Endothelial cell (in vitro differentiated cells): ENCODE measurements around the gene TNFSF8. TPM values are rescaled to one million over a fixed set of nuclear protein-coding genes. Genes with fewer than 3 reads are reported as not detected.

ENCODE experiments used
- DNase-seq: peaks from one replicate; pipeline ENCODE4 v3.0.0; 2021; ENCODE audit warnings: low spot score
- H3K27ac Mint-ChIP-seq: one replicate; pipeline ENCODE4 v1.8.0; 2021; ENCODE audit warnings: mixed read lengths, inconsistent platforms; ENCODE audit not compliant: unreplicated experiment
- H3K27me3 Mint-ChIP-seq: one replicate; pipeline ENCODE4 v1.8.0; 2021; ENCODE audit warnings: mild to moderate bottlenecking, moderate library complexity, mixed read lengths, inconsistent platforms; ENCODE audit not compliant: unreplicated experiment
- H3K36me3 Mint-ChIP-seq: one replicate; pipeline ENCODE4 v1.8.0; 2021; ENCODE audit warnings: mild to moderate bottlenecking, low read depth, mixed read lengths, inconsistent platforms; ENCODE audit not compliant: unreplicated experiment
- H3K4me1 Mint-ChIP-seq: one replicate; pipeline ENCODE4 v1.8.0; 2021; ENCODE audit warnings: mild to moderate bottlenecking, mixed read lengths, inconsistent platforms; ENCODE audit not compliant: unreplicated experiment
- H3K4me3 Mint-ChIP-seq: one replicate; pipeline ENCODE4 v1.8.0; 2021; ENCODE audit warnings: mild to moderate bottlenecking, mixed read lengths, inconsistent platforms; ENCODE audit not compliant: unreplicated experiment
- H3K9me3 Mint-ChIP-seq: one replicate; pipeline ENCODE4 v1.8.0; 2021; ENCODE audit warnings: mixed read lengths, inconsistent platforms; ENCODE audit not compliant: unreplicated experiment
- total RNA-seq: library from RNA; stranded (reverse); fragmentation: NEBNext Ultra II Directional; extraction: Animal tissue kit (Norgen Biotek cat#: 25700); gene quantifications from one replicate; pipeline ENCODE4 v1.2.1, GENCODE V29; 2021; ENCODE audit not compliant: unreplicated experiment
- TF ChIP-seq, protein P1 (sequence below): fragments of 200-600 bp; sonication (generic); IDR thresholded peaks from one replicate; pipeline ENCODE4 v1.5.0; 2021; ENCODE audit warnings: antibody characterized with exemption; ENCODE audit not compliant: unreplicated experiment

TNFSF8 gene
- total RNA-seq, 1 donor from 2014 or later, result not detected

GRCh38 chr9:114888607-114889006, 41.8 kb downstream of the TNFSF8 start:
- Mint-ChIP-seq H3K27ac (no peak overlapping the region), H3K4me1 (no peaks in the 10 kb centered on the region), H3K9me3 (no peaks in the 10 kb centered on the region)

GRCh38 chr9:114887963-114888362, 42.4 kb downstream of the TNFSF8 start:
- no peak for DNase-seq
- no peak overlapping the region for H3K4me3 Mint-ChIP-seq
- no peaks in the 10 kb centered on the region for H3K9me3 Mint-ChIP-seq
- no peaks in the 10 kb centered on the region for H3K36me3 Mint-ChIP-seq
- H3K27me3 Mint-ChIP-seq, result no peaks in the 10 kb centered on the region
- H3K4me1 Mint-ChIP-seq, result no peaks in the 10 kb centered on the region
- TF ChIP-seq, protein P1, sequence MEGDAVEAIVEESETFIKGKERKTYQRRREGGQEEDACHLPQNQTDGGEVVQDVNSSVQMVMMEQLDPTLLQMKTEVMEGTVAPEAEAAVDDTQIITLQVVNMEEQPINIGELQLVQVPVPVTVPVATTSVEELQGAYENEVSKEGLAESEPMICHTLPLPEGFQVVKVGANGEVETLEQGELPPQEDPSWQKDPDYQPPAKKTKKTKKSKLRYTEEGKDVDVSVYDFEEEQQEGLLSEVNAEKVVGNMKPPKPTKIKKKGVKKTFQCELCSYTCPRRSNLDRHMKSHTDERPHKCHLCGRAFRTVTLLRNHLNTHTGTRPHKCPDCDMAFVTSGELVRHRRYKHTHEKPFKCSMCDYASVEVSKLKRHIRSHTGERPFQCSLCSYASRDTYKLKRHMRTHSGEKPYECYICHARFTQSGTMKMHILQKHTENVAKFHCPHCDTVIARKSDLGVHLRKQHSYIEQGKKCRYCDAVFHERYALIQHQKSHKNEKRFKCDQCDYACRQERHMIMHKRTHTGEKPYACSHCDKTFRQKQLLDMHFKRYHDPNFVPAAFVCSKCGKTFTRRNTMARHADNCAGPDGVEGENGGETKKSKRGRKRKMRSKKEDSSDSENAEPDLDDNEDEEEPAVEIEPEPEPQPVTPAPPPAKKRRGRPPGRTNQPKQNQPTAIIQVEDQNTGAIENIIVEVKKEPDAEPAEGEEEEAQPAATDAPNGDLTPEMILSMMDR, result no peak
- H3K27ac Mint-ChIP-seq, result no peak overlapping the region

More at GRCh38 chr9:114888607-114889006, 41.8 kb downstream of the TNFSF8 start:
- TF ChIP-seq, protein P1, result no peak
- no peak for DNase-seq
- Mint-ChIP-seq H3K36me3 (no peaks in the 10 kb centered on the region), H3K27me3 (no peaks in the 10 kb centered on the region), H3K4me3 (no peak overlapping the region)

DNA sequence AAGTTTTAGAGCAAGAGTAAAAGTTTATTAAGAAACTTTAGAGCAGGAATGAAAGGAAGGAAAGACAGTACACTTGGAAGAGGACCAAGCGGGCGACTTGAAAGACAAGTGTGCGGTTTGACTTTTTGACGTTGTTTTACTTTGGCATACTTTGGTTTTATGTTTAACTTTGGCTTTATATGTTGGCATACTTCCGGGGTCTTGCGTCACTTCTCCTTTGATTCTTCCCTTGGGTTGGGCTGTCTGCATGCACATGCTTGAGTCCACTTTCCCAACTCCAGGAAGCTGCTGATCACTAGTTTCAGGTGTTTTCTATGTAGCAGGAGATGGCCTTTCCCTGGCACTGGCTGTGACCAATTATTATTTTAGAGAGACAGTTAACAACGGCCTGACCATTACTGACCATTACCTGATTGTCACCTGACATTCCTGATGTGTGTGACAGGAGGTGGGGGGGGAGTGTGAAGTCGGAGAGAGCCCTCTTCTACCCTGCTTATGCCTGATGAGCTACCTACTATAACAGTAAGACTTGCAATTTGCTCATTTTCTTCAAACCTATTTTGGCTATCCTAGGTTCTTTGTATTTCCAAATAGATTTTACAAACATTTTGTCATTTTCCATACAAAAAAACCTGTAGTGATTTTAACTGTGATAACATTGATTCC, 45.5 kb downstream of the TNFSF8 start:
- Mint-ChIP-seq H3K4me1 (no peaks in the 10 kb centered on the region), H3K36me3 (no peaks in the 10 kb centered on the region), H3K4me3 (no peak overlapping the region), H3K27ac (no peak overlapping the region), H3K9me3 (no peaks in the 10 kb centered on the region), H3K27me3 (no peaks in the 10 kb centered on the region)
- TF ChIP-seq, protein P1, result no peak
- no peak for DNase-seq

DNA sequence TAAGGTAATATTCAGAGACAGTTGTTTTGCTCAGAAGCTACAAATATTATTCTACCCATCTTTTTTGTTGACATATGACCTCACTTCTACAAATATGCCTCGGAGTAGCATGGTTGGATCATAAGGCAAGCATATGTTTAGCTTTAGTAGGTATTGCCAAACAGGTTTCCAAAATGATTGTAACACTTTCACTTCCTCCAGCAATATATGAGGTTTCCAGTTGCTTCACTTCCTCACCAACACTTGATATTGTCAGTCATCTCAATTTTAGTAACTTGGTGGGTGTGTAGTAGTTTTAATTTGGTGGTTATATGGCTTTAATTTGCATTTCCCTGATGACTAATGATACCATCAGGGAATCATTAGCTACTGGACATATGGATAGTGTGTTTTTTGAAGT, 46.7 kb downstream of the TNFSF8 start:
- Mint-ChIP-seq H3K4me1 (no peaks in the 10 kb centered on the region), H3K36me3 (no peaks in the 10 kb centered on the region), H3K27ac (no peak overlapping the region), H3K27me3 (no peaks in the 10 kb centered on the region), H3K9me3 (no peaks in the 10 kb centered on the region), H3K4me3 (no peak overlapping the region)
- no peak for DNase-seq
- TF ChIP-seq, protein P1, result no peak

- Mint-ChIP-seq H3K9me3 (no peaks in the 10 kb centered on the region), H3K36me3 (no peaks in the 10 kb centered on the region), H3K4me3 (no peak overlapping the region), H3K27me3 (no peaks in the 10 kb centered on the region), H3K4me1 (no peaks in the 10 kb centered on the region), H3K27ac (no peak overlapping the region)
- DNase-seq, result no peak
- TF ChIP-seq, protein P1, result no peak
These were observed 50.1 kb downstream of the TNFSF8 start for GRCh38 chr9:114880291-114880745.
